Nephron (organoid): Measurements from ENCODE around the gene CNTN1.

Experiments
- H3K27ac Mint-ChIP-seq, 3 experiments: 2 replicates each; pipeline ENCODE4 v1.8.0; 2020; ENCODE audit warnings: mixed read lengths in 3 of 3, mild to moderate bottlenecking in 2 of 3, moderate library complexity in 1 of 3
- H3K27me3 Mint-ChIP-seq: 2 replicates; pipeline ENCODE4 v1.8.0; 2021; ENCODE audit warnings: low read depth, mild to moderate bottlenecking, moderate library complexity, mixed read lengths
- H3K36me3 Mint-ChIP-seq: 2 replicates; pipeline ENCODE4 v1.8.0; 2020; ENCODE audit warnings: low read depth, mixed read lengths
- H3K4me1 Mint-ChIP-seq: 2 replicates; pipeline ENCODE4 v1.8.0; 2020; ENCODE audit warnings: mixed read lengths
- H3K4me3 Mint-ChIP-seq, 3 experiments: 2 replicates each; pipeline ENCODE4 v1.8.0; 2020; ENCODE audit warnings: mild to moderate bottlenecking in 3 of 3, mixed read lengths in 3 of 3, moderate library complexity in 2 of 3
- H3K9me3 Mint-ChIP-seq: 2 replicates; pipeline ENCODE4 v1.8.0; 2020; ENCODE audit warnings: mixed read lengths
- TF ChIP-seq, protein P1 (sequence below), 3 experiments: fragments of 200-600 bp; sonication (generic); IDR thresholded peaks; one replicate each; pipeline ENCODE4 v1.5.0; 2021; ENCODE audit warnings: antibody characterized with exemption in 3 of 3; ENCODE audit not compliant: unreplicated experiment in 3 of 3

Gene CNTN1

DNA sequence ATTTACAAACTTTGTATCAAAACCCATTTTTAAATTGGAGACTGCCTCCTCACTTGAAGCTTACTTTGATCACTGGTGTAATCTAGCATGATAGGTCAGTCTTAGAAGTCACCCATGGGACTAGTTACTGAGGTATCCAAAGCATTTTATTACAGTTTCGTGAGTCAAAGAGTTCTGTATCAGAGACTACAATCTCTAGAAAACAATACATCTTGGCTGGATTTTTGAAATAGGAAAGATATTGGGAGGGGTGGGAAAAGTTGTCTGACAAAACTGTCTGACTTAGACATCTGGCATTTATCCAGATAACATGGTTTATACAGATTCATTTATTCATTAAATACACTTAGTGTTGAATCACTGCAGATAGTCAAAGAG is 322.4 kb downstream of the CNTN1 start:
- H3K27me3 Mint-ChIP-seq = no peaks in the 10 kb centered on the region
- no peak overlapping the region for H3K4me3 Mint-ChIP-seq
- H3K4me1 Mint-ChIP-seq = peaks cover 4% of the 10 kb centered on the region
- H3K27ac Mint-ChIP-seq = no peak overlapping the region
- H3K36me3 Mint-ChIP-seq = peaks cover 13% of the 10 kb centered on the region
- peaks cover 42% of the 10 kb centered on the region for H3K9me3 Mint-ChIP-seq
- TF ChIP-seq, protein P1, sequence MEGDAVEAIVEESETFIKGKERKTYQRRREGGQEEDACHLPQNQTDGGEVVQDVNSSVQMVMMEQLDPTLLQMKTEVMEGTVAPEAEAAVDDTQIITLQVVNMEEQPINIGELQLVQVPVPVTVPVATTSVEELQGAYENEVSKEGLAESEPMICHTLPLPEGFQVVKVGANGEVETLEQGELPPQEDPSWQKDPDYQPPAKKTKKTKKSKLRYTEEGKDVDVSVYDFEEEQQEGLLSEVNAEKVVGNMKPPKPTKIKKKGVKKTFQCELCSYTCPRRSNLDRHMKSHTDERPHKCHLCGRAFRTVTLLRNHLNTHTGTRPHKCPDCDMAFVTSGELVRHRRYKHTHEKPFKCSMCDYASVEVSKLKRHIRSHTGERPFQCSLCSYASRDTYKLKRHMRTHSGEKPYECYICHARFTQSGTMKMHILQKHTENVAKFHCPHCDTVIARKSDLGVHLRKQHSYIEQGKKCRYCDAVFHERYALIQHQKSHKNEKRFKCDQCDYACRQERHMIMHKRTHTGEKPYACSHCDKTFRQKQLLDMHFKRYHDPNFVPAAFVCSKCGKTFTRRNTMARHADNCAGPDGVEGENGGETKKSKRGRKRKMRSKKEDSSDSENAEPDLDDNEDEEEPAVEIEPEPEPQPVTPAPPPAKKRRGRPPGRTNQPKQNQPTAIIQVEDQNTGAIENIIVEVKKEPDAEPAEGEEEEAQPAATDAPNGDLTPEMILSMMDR (IDR thresholded peaks at IDR 0.05; ENCODE audit: unreplicated experiment in 3 of 3) = no peak

DNA sequence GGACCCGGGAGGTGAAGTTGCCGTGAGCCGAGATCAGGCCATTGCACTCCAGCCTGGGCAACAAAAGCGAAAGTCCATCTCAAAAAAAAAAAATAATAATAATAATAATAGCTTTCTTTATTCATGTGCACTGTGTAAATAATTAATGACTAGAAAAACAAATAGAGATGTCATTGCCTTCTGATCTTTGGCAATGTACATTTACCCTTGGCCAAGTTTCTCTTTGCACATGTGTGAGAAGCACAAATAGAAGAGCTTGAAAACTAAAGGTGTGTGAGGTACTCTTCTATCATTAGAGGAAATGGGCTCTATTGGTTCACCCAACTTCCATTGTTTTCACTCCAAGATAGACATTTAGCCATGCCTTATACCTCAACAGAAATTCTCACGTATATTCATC is 325.8 kb downstream of the CNTN1 start:
- no peak overlapping the region for H3K4me3 Mint-ChIP-seq
- TF ChIP-seq, protein P1 (IDR thresholded peaks at IDR 0.05; ENCODE audit: unreplicated experiment in 3 of 3) = no peak

DNA sequence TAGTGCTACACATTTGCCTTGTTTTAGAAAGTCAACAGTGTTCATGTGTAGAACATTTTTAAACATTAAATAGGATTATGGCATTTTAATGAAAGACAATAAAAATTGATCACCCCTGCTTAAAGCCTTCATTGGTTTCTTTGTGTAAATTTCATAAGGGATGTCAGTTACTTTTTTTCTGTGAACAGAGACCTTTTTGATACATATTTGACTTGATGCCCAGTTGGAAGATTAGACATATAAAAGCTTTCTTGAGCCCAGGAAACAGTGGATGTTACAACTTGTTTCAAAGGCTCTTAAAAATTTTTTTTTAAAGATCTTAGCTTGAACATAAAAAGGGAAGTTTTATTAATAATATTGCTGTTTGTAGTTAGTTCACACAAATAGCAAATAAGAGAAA is 327.2 kb downstream of the CNTN1 start:
- Mint-ChIP-seq H3K27me3 (no peaks in the 10 kb centered on the region), H3K27ac (no peak overlapping the region), H3K4me3 (no peak overlapping the region), H3K4me1 (peaks cover 3% of the 10 kb centered on the region), H3K36me3 (no peaks in the 10 kb centered on the region), H3K9me3 (peaks cover 6% of the 10 kb centered on the region)
- TF ChIP-seq, protein P1 (IDR thresholded peaks at IDR 0.05; ENCODE audit: unreplicated experiment in 3 of 3) = no peak

More for the DNA sequence above, 325.8 kb downstream of the CNTN1 start:
- Mint-ChIP-seq H3K9me3 (peaks cover 11% of the 10 kb centered on the region), H3K36me3 (no peaks in the 10 kb centered on the region), H3K4me1 (peaks cover 4% of the 10 kb centered on the region), H3K27ac (no peak overlapping the region), H3K27me3 (no peaks in the 10 kb centered on the region)

DNA sequence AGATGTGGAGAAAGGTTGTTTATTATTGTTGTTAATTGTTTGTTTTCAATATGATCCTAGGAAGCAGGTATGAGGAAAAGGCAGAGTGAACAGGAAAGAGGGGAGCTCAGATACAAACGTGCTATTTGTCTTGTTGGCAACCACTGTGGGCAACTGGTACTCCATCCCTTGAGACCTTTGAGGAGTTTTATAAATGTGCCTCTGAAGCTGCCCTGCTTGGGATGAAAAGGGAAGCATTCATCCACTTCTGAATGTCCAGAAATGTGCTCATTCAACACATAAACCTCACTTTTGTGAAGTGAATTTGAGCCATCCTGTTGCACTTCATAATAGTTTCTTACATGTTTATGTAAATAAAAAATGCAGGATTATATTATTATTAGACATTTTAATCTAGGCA is 331.6 kb downstream of the CNTN1 start:
- Mint-ChIP-seq H3K27ac (no peak overlapping the region), H3K27me3 (peaks cover 4% of the 10 kb centered on the region), H3K4me1 (no peaks in the 10 kb centered on the region), H3K4me3 (no peak overlapping the region), H3K9me3 (no peaks in the 10 kb centered on the region), H3K36me3 (no peaks in the 10 kb centered on the region)
- TF ChIP-seq, protein P1 (IDR thresholded peaks at IDR 0.05; ENCODE audit: unreplicated experiment in 3 of 3) = no peak

DNA sequence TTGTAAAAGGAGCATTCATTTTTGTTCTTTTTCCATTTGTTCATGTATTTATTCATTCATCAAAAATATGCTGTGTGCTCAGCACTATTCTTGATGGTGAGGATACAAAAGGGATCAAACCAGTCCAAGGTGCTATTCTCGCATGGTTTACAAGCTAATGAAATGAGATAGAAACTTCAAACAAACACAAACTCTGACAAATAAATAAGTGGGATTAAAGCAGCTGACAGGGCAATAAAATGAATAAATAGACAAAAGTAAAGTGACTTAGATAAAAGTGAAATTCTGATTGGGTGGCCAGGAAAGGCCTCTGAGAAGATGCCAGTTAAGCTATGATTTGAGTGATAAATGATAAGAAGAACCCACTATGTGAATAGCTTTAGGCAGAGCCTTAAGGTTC is 333.9 kb downstream of the CNTN1 start:
- H3K9me3 Mint-ChIP-seq = no peaks in the 10 kb centered on the region
- peaks cover 4% of the 10 kb centered on the region for H3K27me3 Mint-ChIP-seq
- H3K36me3 Mint-ChIP-seq = no peaks in the 10 kb centered on the region
- TF ChIP-seq, protein P1 (IDR thresholded peaks at IDR 0.05; ENCODE audit: unreplicated experiment in 3 of 3) = no peak
- H3K4me3 Mint-ChIP-seq = no peak overlapping the region
- no peaks in the 10 kb centered on the region for H3K4me1 Mint-ChIP-seq
- H3K27ac Mint-ChIP-seq = no peak overlapping the region

DNA sequence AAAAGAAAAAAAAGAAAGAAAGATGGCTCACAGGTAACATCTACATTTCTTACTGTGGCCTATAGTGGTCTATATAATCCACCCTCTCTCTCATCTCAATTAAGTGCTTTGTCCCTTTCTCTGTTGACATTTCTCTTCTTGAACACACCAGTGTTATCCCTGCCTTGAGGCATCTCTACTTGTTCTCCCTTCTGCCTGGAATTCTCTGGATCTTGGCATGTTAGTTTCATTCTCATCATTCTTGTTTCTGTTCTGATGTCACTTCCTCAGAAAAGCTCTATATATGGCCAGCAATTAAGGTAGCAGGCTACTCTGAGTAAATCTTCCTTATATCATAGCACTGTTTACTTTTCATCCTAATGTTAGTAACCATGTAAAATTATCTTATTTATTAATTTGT is 340.1 kb downstream of the CNTN1 start:
- TF ChIP-seq, protein P1 (IDR thresholded peaks at IDR 0.05; ENCODE audit: unreplicated experiment in 3 of 3) = no peak
- Mint-ChIP-seq H3K4me3 (no peak overlapping the region), H3K27me3 (no peaks in the 10 kb centered on the region), H3K9me3 (no peaks in the 10 kb centered on the region), H3K36me3 (no peaks in the 10 kb centered on the region), H3K27ac (no peak overlapping the region), H3K4me1 (no peaks in the 10 kb centered on the region)
